ENCODE data around the gene ZNHIT6.

ZNHIT6 gene

DNA sequence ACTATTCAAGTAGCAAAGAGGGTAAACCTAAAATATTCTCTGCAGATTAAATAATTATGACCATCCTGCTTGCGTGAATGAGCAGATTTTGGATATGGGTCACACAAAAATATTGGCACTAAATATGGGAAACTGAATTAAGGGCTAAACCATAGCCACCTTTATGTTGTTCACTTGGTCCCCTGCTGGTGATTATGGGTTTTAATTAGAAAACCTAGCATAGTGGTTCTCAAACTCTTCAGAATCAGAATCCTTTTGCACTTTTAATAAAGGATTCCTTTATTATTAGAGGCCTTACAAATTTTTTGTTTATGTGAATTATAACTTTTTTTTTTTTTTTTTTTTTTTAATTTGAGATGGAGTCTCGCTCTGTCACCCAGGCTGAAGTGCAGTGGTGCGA lies 38.5 kb upstream of the ZNHIT6 start:
- ChIA-PET CTCF (no interaction called here), POLR2A (no interaction called here)
- no peaks in the 10 kb centered on the region for H3K9me3 ChIP-seq (ENCODE audit: control insufficient read depth, insufficient read depth, low read depth, low read length)
- H3K27ac ChIP-seq (ENCODE audit: extremely low read depth, low read depth, low read length), result no peak overlapping the region
- H3K36me3 ChIP-seq (ENCODE audit: control insufficient read depth in 2 of 2, insufficient read depth in 1 of 2, low read length in 2 of 2), result no peaks in the 10 kb centered on the region
- no peak for TF ChIP-seq ZNF518A (tag by site-specific recombination; conservative IDR thresholded peaks at IDR 0.05; ENCODE audit: low read depth)
- TF ChIP-seq, protein P1, sequence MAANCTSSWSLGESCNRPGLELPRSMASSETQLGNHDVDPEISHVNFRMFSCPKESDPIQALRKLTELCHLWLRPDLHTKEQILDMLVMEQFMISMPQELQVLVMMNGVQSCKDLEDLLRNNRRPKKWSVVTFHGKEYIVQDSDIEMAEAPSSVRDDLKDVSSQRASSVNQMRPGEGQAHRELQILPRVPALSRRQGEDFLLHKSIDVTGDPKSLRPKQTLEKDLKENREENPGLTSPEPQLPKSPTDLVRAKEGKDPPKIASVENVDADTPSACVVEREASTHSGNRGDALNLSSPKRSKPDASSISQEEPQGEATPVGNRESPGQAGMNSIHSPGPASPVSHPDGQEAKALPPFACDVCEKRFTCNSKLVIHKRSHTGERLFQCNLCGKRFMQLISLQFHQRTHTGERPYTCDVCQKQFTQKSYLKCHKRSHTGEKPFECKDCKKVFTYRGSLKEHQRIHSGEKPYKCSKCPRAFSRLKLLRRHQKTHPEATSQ (tag by site-specific recombination; IDR thresholded peaks at IDR 0.05), result no peak
- no peak for TF ChIP-seq ZNF114 (tag by site-specific recombination; IDR thresholded peaks at IDR 0.05)
- TF ChIP-seq, protein P2, sequence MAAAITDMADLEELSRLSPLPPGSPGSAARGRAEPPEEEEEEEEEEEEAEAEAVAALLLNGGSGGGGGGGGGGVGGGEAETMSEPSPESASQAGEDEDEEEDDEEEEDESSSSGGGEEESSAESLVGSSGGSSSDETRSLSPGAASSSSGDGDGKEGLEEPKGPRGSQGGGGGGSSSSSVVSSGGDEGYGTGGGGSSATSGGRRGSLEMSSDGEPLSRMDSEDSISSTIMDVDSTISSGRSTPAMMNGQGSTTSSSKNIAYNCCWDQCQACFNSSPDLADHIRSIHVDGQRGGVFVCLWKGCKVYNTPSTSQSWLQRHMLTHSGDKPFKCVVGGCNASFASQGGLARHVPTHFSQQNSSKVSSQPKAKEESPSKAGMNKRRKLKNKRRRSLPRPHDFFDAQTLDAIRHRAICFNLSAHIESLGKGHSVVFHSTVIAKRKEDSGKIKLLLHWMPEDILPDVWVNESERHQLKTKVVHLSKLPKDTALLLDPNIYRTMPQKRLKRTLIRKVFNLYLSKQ (tag by site-specific recombination; IDR thresholded peaks at IDR 0.05; ENCODE audit: borderline replicate concordance), result no peak
- TF ChIP-seq, protein P3, sequence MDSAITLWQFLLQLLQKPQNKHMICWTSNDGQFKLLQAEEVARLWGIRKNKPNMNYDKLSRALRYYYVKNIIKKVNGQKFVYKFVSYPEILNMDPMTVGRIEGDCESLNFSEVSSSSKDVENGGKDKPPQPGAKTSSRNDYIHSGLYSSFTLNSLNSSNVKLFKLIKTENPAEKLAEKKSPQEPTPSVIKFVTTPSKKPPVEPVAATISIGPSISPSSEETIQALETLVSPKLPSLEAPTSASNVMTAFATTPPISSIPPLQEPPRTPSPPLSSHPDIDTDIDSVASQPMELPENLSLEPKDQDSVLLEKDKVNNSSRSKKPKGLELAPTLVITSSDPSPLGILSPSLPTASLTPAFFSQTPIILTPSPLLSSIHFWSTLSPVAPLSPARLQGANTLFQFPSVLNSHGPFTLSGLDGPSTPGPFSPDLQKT (IDR thresholded peaks at IDR 0.05; ENCODE audit: borderline replicate concordance, low read depth, low read length), result no peak
- no peak for TF ChIP-seq ZNF394 (tag by site-specific recombination; IDR thresholded peaks at IDR 0.05; ENCODE audit: borderline replicate concordance)
- TF ChIP-seq ZNF311 (tag by site-specific recombination; IDR thresholded peaks at IDR 0.05; ENCODE audit: borderline replicate concordance), result no peak
- TF ChIP-seq ZNF704 (tag by site-specific recombination; IDR thresholded peaks at IDR 0.05), result no peak
- no peak overlapping the region for H3K4me3 ChIP-seq (ENCODE audit: low read depth, low read length)
- H3K4me1 ChIP-seq (ENCODE audit: control insufficient read depth, insufficient read depth, low read length), result no peaks in the 10 kb centered on the region

DNA sequence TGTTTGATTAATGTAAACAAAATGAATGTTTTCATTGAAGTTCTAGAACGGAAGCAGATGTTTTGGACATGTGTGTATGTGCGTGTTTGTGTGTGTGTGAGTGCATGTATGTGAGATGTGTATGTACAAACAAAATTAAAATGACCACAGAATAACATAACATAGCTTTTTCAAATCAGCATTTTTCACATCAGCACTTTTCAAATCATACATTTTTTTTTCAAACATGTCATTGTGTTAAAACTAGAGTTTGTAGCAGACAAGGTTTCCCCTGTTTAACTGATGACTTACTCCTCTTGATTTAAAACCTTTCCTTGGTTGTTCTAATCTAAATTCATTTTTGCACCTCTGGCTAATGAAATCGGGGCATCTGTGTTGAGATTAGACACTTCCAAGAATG lies 35.6 kb upstream of the ZNHIT6 start:
- ChIA-PET POLR2A (no interaction called here), CTCF (no interaction called here)
- H3K4me3 ChIP-seq (ENCODE audit: low read depth, low read length), result no peak overlapping the region
- no peaks in the 10 kb centered on the region for H3K9me3 ChIP-seq (ENCODE audit: control insufficient read depth, insufficient read depth, low read depth, low read length)
- H3K27ac ChIP-seq (ENCODE audit: extremely low read depth, low read depth, low read length), result no peak overlapping the region
- H3K4me1 ChIP-seq (ENCODE audit: control insufficient read depth, insufficient read depth, low read length), result no peaks in the 10 kb centered on the region
- H3K36me3 ChIP-seq (ENCODE audit: control insufficient read depth in 2 of 2, insufficient read depth in 1 of 2, low read length in 2 of 2), result no peaks in the 10 kb centered on the region
- TF ChIP-seq, protein P4, sequence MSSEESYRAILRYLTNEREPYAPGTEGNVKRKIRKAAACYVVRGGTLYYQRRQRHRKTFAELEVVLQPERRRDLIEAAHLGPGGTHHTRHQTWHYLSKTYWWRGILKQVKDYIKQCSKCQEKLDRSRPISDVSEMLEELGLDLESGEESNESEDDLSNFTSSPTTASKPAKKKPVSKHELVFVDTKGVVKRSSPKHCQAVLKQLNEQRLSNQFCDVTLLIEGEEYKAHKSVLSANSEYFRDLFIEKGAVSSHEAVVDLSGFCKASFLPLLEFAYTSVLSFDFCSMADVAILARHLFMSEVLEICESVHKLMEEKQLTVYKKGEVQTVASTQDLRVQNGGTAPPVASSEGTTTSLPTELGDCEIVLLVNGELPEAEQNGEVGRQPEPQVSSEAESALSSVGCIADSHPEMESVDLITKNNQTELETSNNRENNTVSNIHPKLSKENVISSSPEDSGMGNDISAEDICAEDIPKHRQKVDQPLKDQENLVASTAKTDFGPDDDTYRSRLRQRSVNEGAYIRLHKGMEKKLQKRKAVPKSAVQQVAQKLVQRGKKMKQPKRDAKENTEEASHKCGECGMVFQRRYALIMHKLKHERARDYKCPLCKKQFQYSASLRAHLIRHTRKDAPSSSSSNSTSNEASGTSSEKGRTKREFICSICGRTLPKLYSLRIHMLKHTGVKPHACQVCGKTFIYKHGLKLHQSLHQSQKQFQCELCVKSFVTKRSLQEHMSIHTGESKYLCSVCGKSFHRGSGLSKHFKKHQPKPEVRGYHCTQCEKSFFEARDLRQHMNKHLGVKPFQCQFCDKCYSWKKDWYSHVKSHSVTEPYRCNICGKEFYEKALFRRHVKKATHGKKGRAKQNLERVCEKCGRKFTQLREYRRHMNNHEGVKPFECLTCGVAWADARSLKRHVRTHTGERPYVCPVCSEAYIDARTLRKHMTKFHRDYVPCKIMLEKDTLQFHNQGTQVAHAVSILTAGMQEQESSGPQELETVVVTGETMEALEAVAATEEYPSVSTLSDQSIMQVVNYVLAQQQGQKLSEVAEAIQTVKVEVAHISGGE (tag by site-specific recombination; conservative IDR thresholded peaks at IDR 0.05; ENCODE audit: low read depth), result no peak
- no peak for TF ChIP-seq MZF1 (tag by site-specific recombination; IDR thresholded peaks at IDR 0.05; ENCODE audit: borderline replicate concordance)
- TF ChIP-seq ZBTB7A (tag by site-specific recombination; IDR thresholded peaks at IDR 0.05; ENCODE audit: low read depth), result no peak
- no peak for TF ChIP-seq HOXD13 (CRISPR knock-in tag; IDR thresholded peaks at IDR 0.05; ENCODE audit: borderline replicate concordance)
- TF ChIP-seq ZNF660 (tag by site-specific recombination; IDR thresholded peaks at IDR 0.05), result no peak
- no peak for TF ChIP-seq ZNF521 (tag by site-specific recombination; IDR thresholded peaks at IDR 0.05)
- no peak for TF ChIP-seq WT1 (tag by site-specific recombination; IDR thresholded peaks at IDR 0.05)
- no peak for TF ChIP-seq ZNF473 (tag by site-specific recombination; IDR thresholded peaks at IDR 0.05)
